Measurements from ENCODE around the gene LRTM2.

DNA sequence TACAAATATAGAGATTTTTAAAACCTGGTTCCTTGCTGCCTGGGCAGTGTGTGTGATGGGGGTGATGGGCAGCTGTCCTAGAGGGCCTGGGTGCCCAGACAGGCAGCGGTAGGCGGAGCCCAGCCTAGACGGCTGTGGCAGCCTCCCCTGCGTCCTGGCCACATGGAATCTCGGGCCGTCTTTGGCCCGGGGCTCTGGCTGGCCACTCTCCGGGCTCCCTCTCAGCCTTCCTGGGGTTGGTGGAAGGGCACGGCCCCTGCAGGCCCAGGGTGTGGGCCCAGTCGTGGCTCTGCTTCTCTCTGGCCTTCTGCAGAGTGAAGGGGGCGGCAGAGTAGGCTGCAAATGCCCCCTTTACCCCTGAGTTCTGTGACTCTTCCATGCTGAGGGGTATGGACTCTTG lies 2.3 kb downstream of the LRTM2 start:
- TF ChIP-seq, protein P1, sequence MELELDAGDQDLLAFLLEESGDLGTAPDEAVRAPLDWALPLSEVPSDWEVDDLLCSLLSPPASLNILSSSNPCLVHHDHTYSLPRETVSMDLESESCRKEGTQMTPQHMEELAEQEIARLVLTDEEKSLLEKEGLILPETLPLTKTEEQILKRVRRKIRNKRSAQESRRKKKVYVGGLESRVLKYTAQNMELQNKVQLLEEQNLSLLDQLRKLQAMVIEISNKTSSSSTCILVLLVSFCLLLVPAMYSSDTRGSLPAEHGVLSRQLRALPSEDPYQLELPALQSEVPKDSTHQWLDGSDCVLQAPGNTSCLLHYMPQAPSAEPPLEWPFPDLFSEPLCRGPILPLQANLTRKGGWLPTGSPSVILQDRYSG (tag; conservative IDR thresholded peaks at IDR 0.05; ENCODE audit: low read depth): no peak
- no peak for TF ChIP-seq BMI1 (IDR thresholded peaks at IDR 0.05; ENCODE audit: low read length)
- TF ChIP-seq POLR2B (IDR thresholded peaks at IDR 0.05; ENCODE audit: low read depth, partially characterized antibody): no peak
- TF ChIP-seq, protein P2, sequence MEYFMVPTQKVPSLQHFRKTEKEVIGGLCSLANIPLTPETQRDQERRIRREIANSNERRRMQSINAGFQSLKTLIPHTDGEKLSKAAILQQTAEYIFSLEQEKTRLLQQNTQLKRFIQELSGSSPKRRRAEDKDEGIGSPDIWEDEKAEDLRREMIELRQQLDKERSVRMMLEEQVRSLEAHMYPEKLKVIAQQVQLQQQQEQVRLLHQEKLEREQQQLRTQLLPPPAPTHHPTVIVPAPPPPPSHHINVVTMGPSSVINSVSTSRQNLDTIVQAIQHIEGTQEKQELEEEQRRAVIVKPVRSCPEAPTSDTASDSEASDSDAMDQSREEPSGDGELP (CRISPR knock-in tag; IDR thresholded peaks at IDR 0.05; ENCODE audit: borderline replicate concordance): no peak
- no peak for TF ChIP-seq ZBTB1 (CRISPR knock-in tag; IDR thresholded peaks at IDR 0.05; ENCODE audit: borderline replicate concordance, low read depth)
- TF ChIP-seq TCF7L2 (IDR thresholded peaks at IDR 0.05; ENCODE audit: low read depth, low read length): no peak

Measured in K562 (cell line).